GM21526 (cell line): ENCODE results near the gene GPRC5B.

Experiments
- ATAC-seq: cut with Tn5 transposase; IDR thresholded peaks from one replicate; pipeline ENCODE4 v1.9.1; 2021; ENCODE audit warnings: moderate library complexity; ENCODE audit not compliant: unreplicated experiment, low FRiP score

The GPRC5B gene

DNA sequence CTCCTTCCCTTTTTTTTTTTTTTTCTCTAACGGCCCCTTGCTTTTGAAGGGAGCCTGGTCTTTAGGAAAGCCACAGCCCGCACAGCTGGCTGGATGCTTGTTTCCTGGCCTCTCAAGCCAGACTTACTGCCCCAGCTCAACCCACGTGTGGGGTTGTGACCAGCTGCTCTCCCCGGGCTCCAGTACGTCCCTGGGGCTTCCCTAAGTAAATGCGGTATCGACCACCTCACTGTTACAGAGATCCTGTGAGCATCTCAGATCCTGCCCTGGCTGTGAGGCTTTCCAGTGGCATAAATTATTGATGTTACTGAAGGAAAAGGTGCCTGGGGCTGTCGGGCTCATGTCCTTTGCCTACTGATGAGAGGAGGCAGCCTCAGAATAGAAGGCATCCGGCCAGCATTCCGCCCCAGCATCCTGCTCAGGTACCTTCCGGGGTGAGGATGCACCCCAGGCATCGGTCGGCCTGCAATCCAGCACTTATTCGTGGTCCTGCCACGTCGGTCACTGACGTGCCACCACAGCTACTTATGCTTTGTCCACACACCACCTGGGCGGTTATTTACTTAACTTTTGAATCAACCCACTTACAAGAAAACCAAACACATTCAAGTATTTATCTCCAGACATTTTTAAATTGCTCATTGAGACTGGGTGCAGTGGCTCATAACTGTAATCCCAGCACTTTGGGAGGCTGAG lies 9.6 kb downstream of the GPRC5B start:
- ATAC-seq = no peak

DNA sequence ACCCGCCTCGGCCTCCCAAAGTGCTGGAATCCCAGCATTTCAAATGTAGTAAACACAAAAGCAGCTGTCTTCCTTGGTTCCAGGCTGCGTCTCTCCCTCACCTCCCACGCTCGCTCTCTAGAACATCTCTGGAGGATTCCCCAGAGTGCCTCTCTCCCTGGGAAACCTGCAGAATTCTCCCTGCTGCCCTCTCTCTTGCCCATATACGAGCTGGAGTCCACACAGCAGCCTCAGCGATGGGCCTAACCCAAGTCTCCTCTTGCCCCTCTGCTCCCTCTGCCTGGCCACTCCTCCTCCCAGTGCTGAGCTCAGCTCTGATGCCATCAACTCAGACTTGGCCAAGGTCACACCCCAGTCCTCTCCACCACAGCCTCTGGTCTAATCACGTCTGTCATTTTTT lies 10.6 kb downstream of the GPRC5B start:
- no peak for ATAC-seq

DNA sequence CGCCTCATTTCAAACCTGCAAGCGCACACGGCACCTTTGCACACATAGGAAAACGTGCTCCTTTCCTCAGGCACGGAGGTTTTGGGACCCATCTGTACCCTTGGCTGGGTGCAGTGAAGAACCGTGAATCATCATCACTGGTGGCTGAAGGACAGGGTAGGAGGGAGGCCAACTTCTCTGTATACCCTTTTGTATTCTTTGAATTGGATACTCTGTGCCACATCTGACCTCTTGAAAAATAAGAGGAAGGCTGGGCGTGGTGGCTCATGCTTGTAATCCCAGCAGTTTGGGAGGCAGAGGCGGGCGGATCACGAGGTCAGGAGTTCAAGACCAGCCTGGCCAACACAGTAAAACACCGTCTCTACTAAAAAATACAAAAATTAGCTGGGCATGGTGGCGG lies 11.7 kb downstream of the GPRC5B start:
- ATAC-seq = no peak

DNA sequence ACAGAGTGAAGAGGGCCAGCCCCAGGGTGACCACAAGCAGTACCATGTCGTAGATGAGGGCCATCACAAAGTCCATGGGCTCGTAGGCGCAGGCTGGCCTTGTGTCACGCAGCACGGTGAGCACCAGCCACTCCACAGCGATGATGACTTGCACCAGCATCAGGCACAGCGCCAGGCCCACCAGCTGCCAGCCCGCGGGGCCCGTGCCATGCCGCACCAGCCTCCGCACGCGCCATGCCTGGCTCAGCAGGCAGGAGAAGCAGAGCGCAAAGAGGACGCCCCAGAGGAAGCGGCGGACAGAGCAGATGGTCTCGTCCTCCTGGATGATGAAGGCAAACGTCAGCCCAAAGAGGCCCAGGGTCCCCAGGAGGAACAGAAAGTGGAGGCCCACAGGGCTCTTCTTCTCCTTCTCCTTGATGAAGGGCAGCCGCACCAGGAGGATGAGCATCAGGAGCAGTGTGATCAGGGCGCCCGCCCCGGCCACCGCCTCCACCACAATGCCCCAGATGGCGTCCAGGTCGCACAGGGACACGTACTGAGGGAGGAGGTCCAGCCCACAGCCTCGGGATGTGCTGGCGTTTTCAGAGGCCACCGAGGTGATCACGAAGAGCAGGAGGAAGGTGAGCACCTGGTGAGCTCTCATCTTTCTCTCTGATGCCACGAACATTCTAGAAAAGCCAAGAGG lies 12.3 kb downstream of the GPRC5B start:
- ATAC-seq = no peak

DNA sequence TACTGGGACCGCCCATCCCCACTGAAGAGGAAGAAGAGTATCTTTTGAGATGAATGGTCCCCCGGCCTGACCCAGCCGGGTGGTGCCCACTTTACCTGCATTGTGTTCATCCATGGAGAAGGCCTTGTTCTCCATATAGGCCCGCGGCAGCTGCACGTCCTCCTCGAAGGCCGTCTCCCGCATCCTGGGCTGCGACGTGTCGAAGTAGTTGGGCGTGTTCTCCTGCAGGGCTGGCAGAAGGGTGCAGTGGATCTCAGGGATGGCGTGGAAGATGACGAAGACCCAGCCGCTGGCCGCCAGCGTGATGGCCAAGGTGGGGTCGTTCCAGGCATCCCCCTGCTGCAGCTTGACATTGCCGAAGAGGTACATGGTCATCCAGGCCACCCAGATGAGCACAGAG lies 12.9 kb downstream of the GPRC5B start:
- ATAC-seq = no peak

DNA sequence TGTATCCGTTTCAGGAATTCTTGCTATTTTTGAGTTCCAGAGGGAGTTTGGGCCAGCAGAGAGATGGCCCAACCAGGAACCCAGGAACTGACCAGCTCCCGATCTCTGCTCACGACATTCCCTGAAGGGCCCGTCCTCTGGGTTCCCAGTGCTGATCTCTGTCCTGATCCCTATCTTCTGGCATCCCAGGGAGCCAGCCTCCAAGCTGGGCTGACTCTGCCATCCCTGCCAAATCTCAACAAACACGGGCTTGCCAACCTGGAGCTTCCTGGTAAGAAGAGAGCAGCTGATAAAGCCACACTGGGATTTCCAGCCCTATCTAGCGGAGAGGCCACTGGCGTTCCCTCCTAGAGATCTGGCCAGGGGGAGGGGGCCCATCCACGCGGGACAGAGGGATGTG lies 16.2 kb downstream of the GPRC5B start:
- ATAC-seq = no peak

DNA sequence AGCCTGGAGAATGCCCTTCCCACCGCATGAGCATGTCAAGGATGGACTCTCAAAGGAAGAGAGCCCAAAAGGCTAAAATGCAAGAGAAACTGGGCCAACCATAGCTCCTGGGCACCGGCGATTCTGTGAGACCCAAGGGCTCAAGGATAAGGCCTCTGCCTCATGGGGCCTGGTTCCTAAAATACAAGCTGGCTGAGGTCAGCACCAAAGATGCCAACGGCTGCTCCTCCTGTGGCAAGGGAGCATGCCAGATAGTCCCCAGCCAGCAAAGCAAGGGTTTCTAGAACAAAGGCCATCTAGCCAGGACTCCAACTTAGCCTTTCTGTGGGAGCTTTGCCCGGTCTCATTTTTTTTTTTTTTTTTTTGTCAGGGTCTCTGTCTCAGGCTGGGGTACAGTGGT lies 20.1 kb downstream of the GPRC5B start:
- no peak for ATAC-seq

DNA sequence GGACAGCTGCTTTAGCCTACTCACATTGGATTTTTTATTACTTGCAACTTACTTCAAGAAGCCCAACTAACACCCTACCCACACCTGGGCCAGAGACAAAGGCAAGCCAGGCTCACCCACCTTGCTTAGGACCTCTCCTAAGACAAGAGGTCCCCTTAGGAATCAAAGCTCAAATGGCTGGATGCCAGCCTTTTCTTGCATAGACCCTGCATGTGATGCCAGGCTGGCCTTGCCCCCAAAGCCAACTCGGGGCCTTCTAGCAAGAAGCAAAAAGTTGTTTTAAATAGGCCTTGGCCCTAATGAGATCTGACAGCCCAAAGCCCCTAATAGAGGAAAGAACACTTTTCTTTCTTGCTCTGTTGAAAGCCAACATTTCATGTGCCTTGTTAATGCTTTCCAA lies 20.7 kb downstream of the GPRC5B start:
- ATAC-seq = no peak

DNA sequence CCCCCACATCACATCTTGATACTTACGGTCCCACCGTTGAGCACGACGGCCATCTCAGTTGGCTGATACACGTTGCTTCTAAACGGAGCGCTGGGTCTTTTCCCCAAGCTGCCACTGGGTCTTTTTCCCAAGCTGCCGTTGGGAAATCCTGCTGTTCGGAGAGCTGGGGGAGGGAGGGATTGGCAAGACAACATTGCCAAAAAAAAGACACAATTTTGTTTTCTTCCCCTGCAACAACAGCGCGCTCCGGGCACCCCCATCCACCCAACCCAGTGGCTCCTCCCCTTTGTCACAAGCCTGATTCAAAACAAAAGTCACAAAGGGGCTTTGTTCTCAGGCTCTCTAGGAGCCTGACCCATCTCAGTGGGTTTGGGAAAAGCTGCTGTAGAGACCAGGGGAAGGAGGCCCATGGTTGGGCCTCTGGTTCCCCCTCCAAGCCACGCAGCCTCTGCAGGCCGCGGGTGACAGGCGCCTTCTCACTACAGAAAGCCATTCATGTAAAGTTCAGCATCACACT lies 22.8 kb downstream of the GPRC5B start:
- ATAC-seq = no peak

DNA sequence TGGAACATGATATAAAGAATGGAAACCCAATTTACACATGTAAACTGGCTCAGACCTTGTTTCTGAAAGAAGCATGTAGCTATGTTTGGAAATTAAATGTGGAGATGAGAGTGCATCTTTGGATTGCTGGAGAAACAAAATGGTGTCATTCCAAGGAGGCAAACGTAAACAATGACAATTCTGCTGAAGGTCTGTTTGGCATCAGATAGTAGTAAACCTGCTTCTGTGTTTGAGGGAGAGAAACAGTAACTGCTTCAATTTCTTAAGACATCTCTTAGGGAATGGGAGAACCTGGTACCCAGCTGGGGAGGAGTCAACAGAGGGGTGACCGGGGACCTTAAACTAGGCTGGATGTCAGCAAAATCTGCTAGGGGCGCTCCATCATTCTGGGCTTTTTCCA lies 23.5 kb downstream of the GPRC5B start:
- no peak for ATAC-seq

DNA sequence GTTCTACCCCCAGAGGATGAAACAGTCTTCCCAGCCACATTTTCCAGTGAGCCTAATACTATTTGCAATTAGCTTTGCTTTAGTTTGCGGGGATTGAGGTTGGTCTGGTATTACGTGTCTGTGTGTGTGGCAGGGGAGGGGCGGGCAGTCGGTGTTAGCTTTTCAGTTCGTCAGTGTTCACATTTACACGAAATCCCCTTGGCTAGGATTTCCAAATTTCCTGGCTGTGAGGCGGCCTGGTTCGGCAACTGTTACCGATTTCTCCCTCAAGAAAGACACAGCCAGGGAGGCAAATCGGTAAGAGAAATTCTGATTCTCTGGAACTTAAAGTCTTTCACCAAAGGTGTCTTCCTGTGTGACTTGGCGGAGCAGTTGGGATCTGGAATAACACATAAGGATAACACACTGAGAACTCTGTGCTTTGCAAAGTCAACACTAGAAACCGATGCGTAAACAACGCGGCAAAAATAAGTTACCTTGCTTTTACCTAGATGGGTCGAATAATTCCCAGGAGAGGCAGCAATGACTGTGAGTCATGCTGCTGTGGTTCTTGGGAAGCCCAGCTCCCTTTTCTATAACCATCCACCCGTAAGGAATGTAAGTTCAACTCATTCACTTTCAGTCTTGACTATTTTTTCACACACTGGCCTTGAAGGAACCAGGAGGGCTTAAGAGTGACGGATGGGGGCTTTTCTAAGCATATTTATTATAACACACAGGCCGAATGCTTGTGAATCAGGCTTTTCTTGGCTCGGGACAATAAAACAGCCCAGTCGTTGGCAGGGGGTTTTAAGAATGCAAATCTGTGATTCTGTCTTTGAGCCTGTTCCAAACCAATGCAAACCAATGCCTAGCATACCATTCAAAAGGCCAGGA lies 24.2 kb downstream of the GPRC5B start:
- no peak for ATAC-seq

DNA sequence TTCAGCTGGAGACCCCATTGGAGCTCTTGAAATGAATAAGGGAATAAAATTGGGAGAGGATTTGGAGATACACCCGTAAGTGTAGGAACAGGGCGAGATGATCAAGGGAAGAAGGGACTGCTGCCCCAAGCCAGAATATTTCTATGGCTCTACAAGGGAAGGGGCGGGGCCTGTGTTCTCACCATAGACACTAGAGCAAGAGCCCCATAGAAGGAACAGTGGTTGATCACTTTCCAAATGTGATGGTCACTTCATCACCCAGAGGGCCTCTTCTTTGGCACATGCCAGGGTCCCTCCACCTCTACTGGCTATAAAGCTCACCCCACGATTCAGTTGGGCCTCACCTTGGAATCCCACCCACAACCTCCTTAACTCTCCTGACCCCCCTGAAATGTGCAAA lies 25.0 kb downstream of the GPRC5B start:
- no peak for ATAC-seq

DNA sequence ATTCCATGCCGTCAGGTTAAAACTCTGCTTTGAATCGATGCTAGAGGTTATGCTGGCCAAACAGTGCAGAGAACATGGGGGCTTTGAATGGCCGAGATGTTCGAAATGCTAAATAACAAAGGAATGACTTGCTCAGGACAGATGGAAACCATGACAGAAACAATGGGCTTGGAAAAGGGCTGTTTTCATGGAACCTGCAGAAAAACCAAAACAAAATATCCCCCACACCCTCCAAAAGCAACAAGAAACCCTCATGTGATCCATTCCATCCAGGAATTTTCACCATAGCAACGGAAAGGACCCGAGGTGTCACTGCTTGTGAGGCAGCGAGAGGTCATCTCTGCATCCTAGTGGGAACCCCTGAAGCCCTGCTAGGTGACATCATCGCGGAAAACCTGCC lies 25.5 kb downstream of the GPRC5B start:
- ATAC-seq = no peak

DNA sequence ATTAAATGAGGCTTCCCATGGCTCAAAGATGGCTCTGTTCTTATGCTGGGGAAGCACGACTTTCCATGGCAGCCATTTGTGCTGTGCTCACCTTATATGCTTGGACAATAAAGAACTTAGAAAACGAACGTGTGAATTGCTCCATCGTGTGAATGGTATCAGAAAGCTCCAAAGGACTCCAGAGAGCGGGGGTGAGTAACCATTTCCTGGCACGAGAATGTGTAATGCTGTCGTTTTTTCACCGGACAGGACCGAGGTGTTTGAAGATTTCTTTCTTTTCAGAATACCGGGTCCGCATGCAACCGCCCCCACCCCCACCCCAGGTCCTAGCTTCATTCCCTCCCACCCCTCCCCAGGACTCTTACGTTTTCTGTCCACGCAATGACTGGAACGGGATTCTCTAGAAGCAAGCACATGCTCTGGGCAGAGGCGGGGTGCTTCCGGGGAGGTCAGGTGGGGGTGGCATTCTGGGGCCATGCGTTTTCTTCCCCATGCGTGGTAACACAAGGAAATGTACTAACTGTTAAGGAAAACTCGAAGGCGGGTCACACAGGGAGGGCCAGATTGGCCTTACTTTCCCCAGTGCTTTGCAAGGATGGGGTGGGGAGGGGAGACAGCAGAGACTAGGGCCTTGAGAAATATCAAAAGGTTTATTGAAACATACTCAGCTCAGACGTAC lies 26.2 kb downstream of the GPRC5B start:
- ATAC-seq = no peak

DNA sequence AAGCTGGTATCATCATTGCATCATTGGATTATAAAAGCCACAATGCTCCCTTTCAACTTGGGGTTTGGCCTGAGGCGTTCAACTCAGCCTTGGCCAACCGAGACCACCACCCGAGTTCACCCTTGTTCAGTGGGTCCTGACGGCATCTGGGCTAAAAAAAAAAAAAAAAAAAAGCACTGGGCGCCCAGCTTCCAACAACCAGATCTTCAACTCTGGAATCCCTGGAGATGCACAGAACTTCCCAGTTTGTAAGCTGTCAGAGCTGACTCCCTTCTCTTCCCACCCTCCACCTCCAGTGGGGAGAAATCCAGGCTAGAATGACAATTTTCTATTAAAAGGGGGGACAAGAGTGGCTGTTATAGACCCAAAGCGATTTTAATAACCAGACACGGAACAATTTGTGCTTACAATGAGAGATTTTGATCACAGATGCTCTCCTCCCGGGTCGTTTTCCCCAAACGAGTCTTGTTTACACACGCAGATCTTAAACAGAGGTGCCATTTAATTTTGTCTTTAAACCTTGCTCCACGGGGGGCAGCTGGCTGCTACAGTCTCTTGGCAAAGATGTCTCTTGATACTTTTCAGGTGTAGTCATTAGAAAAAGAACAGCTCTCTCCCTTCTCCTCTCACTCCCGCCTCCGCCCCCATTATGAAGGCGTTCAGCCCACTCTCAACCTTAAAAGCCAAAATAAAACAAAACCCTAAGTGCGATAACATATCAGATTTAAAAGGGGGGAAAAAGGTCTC lies 26.9 kb downstream of the GPRC5B start:
- no peak for ATAC-seq

DNA sequence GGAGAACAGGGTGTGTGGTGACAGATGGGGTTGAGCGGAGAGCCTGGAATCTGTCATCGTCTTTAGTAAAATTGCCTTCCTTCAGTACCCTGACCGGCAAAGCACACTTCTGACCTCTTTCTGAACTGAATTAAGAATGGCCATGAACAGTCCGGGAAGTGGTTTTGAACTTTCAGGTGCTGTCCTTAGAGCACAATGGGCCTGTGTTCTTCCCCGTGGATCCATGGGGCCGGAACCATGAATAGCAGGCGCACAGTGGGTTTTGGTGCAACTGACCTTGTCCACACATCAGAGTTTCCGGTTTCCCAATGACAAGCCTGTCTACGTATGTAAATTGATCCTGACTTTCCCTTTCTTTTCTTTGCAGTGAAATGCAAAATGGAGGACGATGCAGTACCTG lies 28.5 kb downstream of the GPRC5B start:
- no peak for ATAC-seq

DNA sequence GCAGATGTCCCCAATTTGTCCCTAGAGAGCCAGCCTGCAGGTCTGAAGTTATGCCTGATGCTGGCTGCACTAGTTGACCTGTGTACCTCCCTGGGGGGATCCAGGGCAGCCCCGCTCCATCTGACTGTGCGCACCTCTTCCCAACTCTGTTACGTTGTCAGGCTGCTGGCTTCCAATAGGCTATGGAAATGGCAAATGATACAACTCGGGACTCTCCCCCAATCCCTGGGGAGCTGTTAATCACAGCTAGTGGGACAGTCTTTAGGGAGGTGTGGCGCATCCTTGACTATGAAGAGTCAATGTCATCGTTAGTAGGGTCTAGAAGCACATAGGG lies 30.1 kb downstream of the GPRC5B start:
- ATAC-seq = no peak

DNA sequence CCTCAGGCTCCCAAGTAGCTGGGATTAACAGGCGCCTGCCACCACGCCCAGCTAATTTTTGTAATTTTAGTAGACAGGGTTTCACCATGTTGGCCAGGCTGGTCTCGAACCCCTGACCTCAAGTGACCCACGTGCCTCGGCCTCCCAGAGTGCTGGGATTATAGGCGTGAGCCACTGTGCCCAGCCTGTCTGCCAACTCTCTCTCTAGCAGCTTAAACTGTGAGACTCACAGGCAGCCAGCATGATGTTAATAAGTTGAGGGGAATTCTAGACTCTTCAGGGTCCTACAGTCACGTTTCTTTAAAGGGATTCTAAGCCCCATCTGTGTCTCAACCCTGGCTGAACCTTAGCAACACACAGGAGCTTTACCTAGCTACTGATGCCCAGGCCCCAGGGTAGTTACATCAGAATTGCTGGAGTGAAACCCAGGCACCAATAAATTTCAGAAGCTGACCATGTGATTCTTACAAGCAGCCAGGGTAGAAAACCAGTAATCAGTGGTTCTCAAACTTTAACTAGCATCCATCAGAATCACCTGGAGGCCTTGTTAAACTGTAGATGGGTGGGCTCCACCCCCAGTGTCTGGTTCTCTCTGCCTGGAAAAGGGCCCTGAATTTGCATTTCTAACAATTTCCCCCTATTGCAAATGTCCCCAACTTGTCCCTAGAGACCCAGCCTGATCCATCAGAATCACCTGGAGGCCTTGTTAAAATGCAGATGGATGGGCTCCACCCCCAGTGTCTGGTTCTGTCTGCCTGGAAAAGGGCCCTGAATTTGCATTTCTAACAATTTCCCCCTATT lies 30.7 kb downstream of the GPRC5B start:
- no peak for ATAC-seq

DNA sequence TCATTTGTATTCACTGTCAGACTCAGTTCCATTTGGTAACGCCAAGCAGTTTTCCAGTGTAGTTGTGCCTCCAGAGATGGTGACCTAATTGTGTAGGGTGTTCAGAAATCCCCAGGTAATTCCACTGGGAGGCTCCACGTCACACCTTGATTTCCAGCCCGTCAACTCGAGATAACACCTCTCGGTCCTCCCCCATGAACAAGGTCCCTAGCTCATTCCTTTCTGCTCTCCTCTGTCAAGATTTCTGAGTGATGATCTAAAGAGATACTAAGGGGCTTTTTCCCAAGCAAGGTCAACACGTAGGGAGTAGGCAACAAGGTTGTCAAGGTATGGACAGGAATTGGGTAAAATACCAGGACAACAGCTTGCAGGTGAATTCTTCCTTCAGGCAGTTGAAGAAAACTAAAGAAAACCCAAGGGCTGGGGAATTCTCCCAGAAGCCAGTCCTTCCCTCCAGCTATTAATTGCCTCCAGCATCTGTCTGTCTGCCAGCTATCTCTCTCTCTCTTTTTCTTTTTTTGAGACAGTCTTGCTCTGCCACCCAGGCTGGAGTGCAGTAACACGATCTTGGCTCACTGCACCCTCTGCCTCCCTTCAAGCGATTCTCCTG lies 31.4 kb downstream of the GPRC5B start:
- no peak for ATAC-seq
